Activated CD4-positive, alpha-beta T cell treated with anti-CD3 and anti-CD28 coated beads, Interleukin-2, amount 10 ng/mL, durations not matched to agents 24 days and 14 days (primary cell): Measurements from ENCODE around the gene UGT1A10. TPM values are rescaled to one million over a fixed set of nuclear protein-coding genes. Genes with fewer than 3 reads are reported as not detected.

Experiments
- DNase-seq: peaks from one replicate; pipeline ENCODE4 v3.0.0; 2022
- H3K27ac Mint-ChIP-seq: one replicate; pipeline ENCODE4 v1.8.0; 2022; ENCODE audit warnings: mild to moderate bottlenecking, mixed read lengths
- H3K27me3 Mint-ChIP-seq: one replicate; pipeline ENCODE4 v1.8.0; 2022; ENCODE audit warnings: mixed read lengths
- H3K36me3 Mint-ChIP-seq: one replicate; pipeline ENCODE4 v1.8.0; 2022; ENCODE audit warnings: low read depth, mild to moderate bottlenecking, mixed read lengths
- H3K4me1 Mint-ChIP-seq: one replicate; pipeline ENCODE4 v1.8.0; 2021; ENCODE audit warnings: mixed read lengths
- H3K4me3 Mint-ChIP-seq: one replicate; pipeline ENCODE4 v1.8.0; 2022; ENCODE audit warnings: mild to moderate bottlenecking, moderate library complexity, mixed read lengths
- H3K9me3 Mint-ChIP-seq: one replicate; pipeline ENCODE4 v1.8.0; 2021; ENCODE audit warnings: mixed read lengths
- intact Hi-C: fragments of 100-400 bp; cut with micrococcal nuclease; formaldehyde crosslinking; loops from one replicate; pipeline ENCODE4 v1.15.1; 2023
- total RNA-seq: library from RNA; stranded (reverse); gene quantifications from 2 replicates; pipeline ENCODE4 v1.2.3, GENCODE V29; 2022

The UGT1A10 gene
- total RNA-seq, 1 donor from 2014 or later, result not detected

DNA sequence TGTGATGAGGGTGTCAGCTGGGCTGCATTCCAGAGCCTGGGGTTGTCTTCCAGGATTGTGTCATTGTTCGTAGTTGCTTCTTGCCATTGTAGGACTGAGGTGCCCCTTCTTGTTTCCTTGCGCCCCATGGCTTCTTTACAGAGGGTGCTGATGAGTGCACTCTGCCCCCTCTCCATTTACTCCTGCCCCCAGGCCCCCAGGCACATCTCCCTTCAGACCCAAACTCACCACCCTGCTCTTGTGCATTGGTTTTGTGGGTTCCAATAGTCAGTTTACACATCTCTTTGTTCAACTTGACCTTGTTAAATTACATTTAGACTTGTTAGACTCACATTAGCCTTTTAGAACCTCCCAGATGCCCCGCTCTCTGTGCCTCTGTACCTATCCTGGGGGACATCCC lies 184.9 kb downstream of the UGT1A10 start:
- no peak overlapping the region for H3K4me3 Mint-ChIP-seq
- H3K9me3 Mint-ChIP-seq, result no peaks in the 10 kb centered on the region
- H3K27me3 Mint-ChIP-seq, result peaks cover 12% of the 10 kb centered on the region
- H3K36me3 Mint-ChIP-seq, result no peaks in the 10 kb centered on the region
- intact Hi-C loops, result no loop called here
- DNase-seq, result no peak
- H3K27ac Mint-ChIP-seq, result no peak overlapping the region
- H3K4me1 Mint-ChIP-seq, result no peaks in the 10 kb centered on the region

GRCh38 chr2:233821709-233822100 lies 185.5 kb downstream of the UGT1A10 start:
- H3K4me1 Mint-ChIP-seq, result no peaks in the 10 kb centered on the region
- H3K27me3 Mint-ChIP-seq, result peaks cover 11% of the 10 kb centered on the region
- intact Hi-C loops, result no loop called here
- H3K36me3 Mint-ChIP-seq, result no peaks in the 10 kb centered on the region
- H3K4me3 Mint-ChIP-seq, result no peak overlapping the region
- no peaks in the 10 kb centered on the region for H3K9me3 Mint-ChIP-seq
- H3K27ac Mint-ChIP-seq, result no peak overlapping the region
- DNase-seq, result no peak

DNA sequence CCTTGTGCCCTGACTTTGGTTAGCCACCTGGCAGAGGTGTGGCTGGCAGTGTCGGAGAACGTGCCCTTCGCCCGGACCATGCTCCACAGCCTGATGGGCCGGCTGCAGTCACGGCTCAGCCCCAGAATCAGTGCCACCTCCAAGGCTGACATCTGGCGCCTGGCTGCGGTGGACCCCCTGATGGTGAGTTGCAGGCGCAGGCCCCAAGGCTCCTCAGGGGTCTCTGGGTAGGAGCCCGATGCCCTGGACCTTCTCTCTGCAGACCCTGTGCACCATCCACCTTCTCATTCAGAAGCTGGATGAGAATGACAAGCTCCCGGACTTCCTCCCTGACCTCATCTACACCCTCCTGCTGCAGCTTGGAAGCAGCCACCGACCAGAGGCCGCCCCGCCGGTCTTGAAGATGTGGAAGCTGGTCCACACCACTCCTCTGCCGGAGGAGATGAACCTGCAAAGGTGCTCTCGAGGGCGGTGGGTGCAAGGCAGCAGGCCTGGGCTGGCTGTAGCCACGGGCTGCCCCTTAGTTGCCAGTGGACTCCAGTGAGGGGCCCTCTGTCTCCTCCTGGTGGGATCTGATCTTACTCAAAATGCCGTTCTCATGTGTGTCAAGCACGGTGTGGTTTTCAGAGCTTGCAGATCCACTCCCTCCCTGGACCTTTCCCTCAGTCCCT lies 186.0 kb downstream of the UGT1A10 start:
- Mint-ChIP-seq H3K4me3 (no peak overlapping the region), H3K36me3 (no peaks in the 10 kb centered on the region), H3K4me1 (no peaks in the 10 kb centered on the region), H3K27me3 (peaks cover 11% of the 10 kb centered on the region), H3K27ac (no peak overlapping the region), H3K9me3 (no peaks in the 10 kb centered on the region)
- intact Hi-C loops, result no loop called here
- DNase-seq, result no peak

Other genes starting within 250 kb of the UGT1A10 start
- 11.3 and 12.8 TPM in 2 replicates for gene USP40, start 69.7 kb upstream of the UGT1A10 start, total RNA-seq
- gene UGT1A8, start 18.8 kb upstream of the UGT1A10 start, total RNA-seq, result not detected in 2 replicates
- gene UGT1A9, start 35.5 kb downstream of the UGT1A10 start, total RNA-seq, result not detected in 2 replicates
- not detected in 2 replicates for gene UGT1A7, start 45.5 kb downstream of the UGT1A10 start, total RNA-seq
- gene UGT1A6, start 56.4 kb downstream of the UGT1A10 start, total RNA-seq, result not detected in 2 replicates
- gene UGT1A5, start 76.5 kb downstream of the UGT1A10 start, total RNA-seq, result not detected in 2 replicates
- gene UGT1A4, start 82.3 kb downstream of the UGT1A10 start, total RNA-seq, result not detected in 2 replicates
- not detected in 2 replicates for gene UGT1A3, start 92.6 kb downstream of the UGT1A10 start, total RNA-seq
- gene UGT1A1, start 123.8 kb downstream of the UGT1A10 start, total RNA-seq, result not detected in 2 replicates
- gene MROH2A, start 141.9 kb downstream of the UGT1A10 start, total RNA-seq, result not detected in 2 replicates
- 41.5 and 45.6 TPM in 2 replicates for gene HJURP, start 218.1 kb downstream of the UGT1A10 start, total RNA-seq